Activated naive CD8-positive, alpha-beta T cell treated with anti-CD3 and anti-CD28 coated beads, Interleukin-2, amount 50 U/mL, for 24 hours (primary cell): ENCODE measurements around the gene SCIN.
A peak's percentile ranks its signal among the peaks of the same experiment; 100 is the strongest.

Experiments
- ATAC-seq: fragments of 150-1000 bp; cut with Tn5 transposase; one replicate; pipeline ENCODE4 v1.10.0; 2021
- DNase-seq: peaks from one replicate; pipeline ENCODE4 v3.0.0; 2021
- H3K27ac Mint-ChIP-seq: one replicate; pipeline ENCODE4 v1.8.0; 2021; ENCODE audit warnings: mild to moderate bottlenecking, mixed read lengths
- H3K27me3 Mint-ChIP-seq: one replicate; pipeline ENCODE4 v1.8.0; 2021; ENCODE audit warnings: mixed read lengths
- H3K36me3 Mint-ChIP-seq: one replicate; pipeline ENCODE4 v1.8.0; 2021; ENCODE audit warnings: low read depth, mixed read lengths
- H3K4me1 Mint-ChIP-seq: one replicate; pipeline ENCODE4 v1.8.0; 2021; ENCODE audit warnings: mixed read lengths
- H3K4me3 Mint-ChIP-seq: one replicate; pipeline ENCODE4 v1.8.0; 2021; ENCODE audit warnings: mild to moderate bottlenecking, moderate library complexity, mixed read lengths
- H3K9me3 Mint-ChIP-seq: one replicate; pipeline ENCODE4 v1.8.0; 2021; ENCODE audit warnings: mixed read lengths

SCIN gene

GRCh38 chr7:12619461-12620069 lies 49.0 kb downstream of the SCIN start:
- Mint-ChIP-seq H3K27me3 (no peaks in the 10 kb centered on the region), H3K4me3 (no peak overlapping the region), H3K9me3 (no peaks in the 10 kb centered on the region), H3K4me1 (no peaks in the 10 kb centered on the region), H3K27ac (no peak overlapping the region), H3K36me3 (no peaks in the 10 kb centered on the region)
- ATAC-seq (no peak), DNase-seq (no peak)

GRCh38 chr7:12620371-12620770 lies 49.9 kb downstream of the SCIN start:
- Mint-ChIP-seq H3K4me1 (no peaks in the 10 kb centered on the region), H3K27ac (no peak overlapping the region), H3K9me3 (no peaks in the 10 kb centered on the region), H3K27me3 (no peaks in the 10 kb centered on the region), H3K36me3 (no peaks in the 10 kb centered on the region), H3K4me3 (no peak overlapping the region)
- no peak for DNase-seq
- no peak for ATAC-seq

- peaks cover 8% of the 10 kb centered on the region for H3K27me3 Mint-ChIP-seq
- H3K4me3 Mint-ChIP-seq: no peak overlapping the region
- ATAC-seq: no peak
- DNase-seq: no peak
- H3K9me3 Mint-ChIP-seq: no peaks in the 10 kb centered on the region
- H3K36me3 Mint-ChIP-seq: no peaks in the 10 kb centered on the region
- no peak overlapping the region for H3K27ac Mint-ChIP-seq
- peaks cover 6% of the 10 kb centered on the region for H3K4me1 Mint-ChIP-seq
Measured at GRCh38 chr7:12623223-12623622, 52.7 kb downstream of the SCIN start.

- Mint-ChIP-seq H3K9me3 (no peaks in the 10 kb centered on the region), H3K4me1 (peaks cover 6% of the 10 kb centered on the region), H3K27me3 (peaks cover 8% of the 10 kb centered on the region), H3K36me3 (no peaks in the 10 kb centered on the region), H3K27ac (no peak overlapping the region), H3K4me3 (no peak overlapping the region)
- DNase-seq: no peak
- ATAC-seq: no peak
Measured at GRCh38 chr7:12623885-12624498, 53.5 kb downstream of the SCIN start.

GRCh38 chr7:12625836-12626235 lies 55.3 kb downstream of the SCIN start:
- H3K4me3 Mint-ChIP-seq: no peak overlapping the region
- H3K36me3 Mint-ChIP-seq: no peaks in the 10 kb centered on the region
- H3K27me3 Mint-ChIP-seq: peaks cover 8% of the 10 kb centered on the region
- DNase-seq (no peak), ATAC-seq (peak; percentile 46)
- H3K9me3 Mint-ChIP-seq: no peaks in the 10 kb centered on the region
- no peak overlapping the region for H3K27ac Mint-ChIP-seq
- H3K4me1 Mint-ChIP-seq: peaks cover 6% of the 10 kb centered on the region

GRCh38 chr7:12629816-12630512 lies 59.4 kb downstream of the SCIN start:
- Mint-ChIP-seq H3K27ac (no peak overlapping the region), H3K27me3 (peaks cover 8% of the 10 kb centered on the region), H3K4me3 (no peak overlapping the region), H3K36me3 (no peaks in the 10 kb centered on the region), H3K4me1 (peaks cover 9% of the 10 kb centered on the region), H3K9me3 (no peaks in the 10 kb centered on the region)
- ATAC-seq: no peak
- no peak for DNase-seq

- no peak overlapping the region for H3K4me3 Mint-ChIP-seq
- DNase-seq (no peak), ATAC-seq (no peak)
- no peak overlapping the region for H3K27ac Mint-ChIP-seq
- H3K27me3 Mint-ChIP-seq: peaks cover 8% of the 10 kb centered on the region
- peaks cover 9% of the 10 kb centered on the region for H3K4me1 Mint-ChIP-seq
- no peaks in the 10 kb centered on the region for H3K36me3 Mint-ChIP-seq
- no peaks in the 10 kb centered on the region for H3K9me3 Mint-ChIP-seq
Measured at GRCh38 chr7:12630513-12630819, 59.9 kb downstream of the SCIN start.

- Mint-ChIP-seq H3K27me3 (no peaks in the 10 kb centered on the region), H3K4me1 (peaks cover 15% of the 10 kb centered on the region), H3K4me3 (no peak overlapping the region), H3K27ac (no peak overlapping the region), H3K36me3 (no peaks in the 10 kb centered on the region), H3K9me3 (no peaks in the 10 kb centered on the region)
- DNase-seq (no peak), ATAC-seq (no peak)
Measured at GRCh38 chr7:12633582-12633981, 63.1 kb downstream of the SCIN start.

- DNase-seq (no peak), ATAC-seq (peak; percentile 52)
- Mint-ChIP-seq H3K27ac (peak overlapping the region; percentile 40), H3K36me3 (no peaks in the 10 kb centered on the region), H3K4me3 (peak overlapping the region; percentile 72), H3K9me3 (no peaks in the 10 kb centered on the region), H3K4me1 (peaks cover 20% of the 10 kb centered on the region), H3K27me3 (no peaks in the 10 kb centered on the region)
Measured at GRCh38 chr7:12635830-12636229, 65.3 kb downstream of the SCIN start.

GRCh38 chr7:12637328-12637727 lies 66.8 kb downstream of the SCIN start:
- Mint-ChIP-seq H3K27ac (no peak overlapping the region), H3K4me1 (peaks cover 20% of the 10 kb centered on the region), H3K36me3 (no peaks in the 10 kb centered on the region), H3K4me3 (no peak overlapping the region), H3K27me3 (no peaks in the 10 kb centered on the region), H3K9me3 (no peaks in the 10 kb centered on the region)
- DNase-seq (no peak), ATAC-seq (no peak)

- Mint-ChIP-seq H3K36me3 (no peaks in the 10 kb centered on the region), H3K27me3 (no peaks in the 10 kb centered on the region), H3K9me3 (no peaks in the 10 kb centered on the region), H3K4me3 (no peak overlapping the region), H3K27ac (peak overlapping the region; percentile 24), H3K4me1 (peaks cover 20% of the 10 kb centered on the region)
- no peak for ATAC-seq
- no peak for DNase-seq
Measured at GRCh38 chr7:12637819-12638592, 67.5 kb downstream of the SCIN start.

- no peaks in the 10 kb centered on the region for H3K27me3 Mint-ChIP-seq
- no peaks in the 10 kb centered on the region for H3K36me3 Mint-ChIP-seq
- DNase-seq: no peak
- no peak overlapping the region for H3K27ac Mint-ChIP-seq
- ATAC-seq: no peak
- no peak overlapping the region for H3K4me3 Mint-ChIP-seq
- no peaks in the 10 kb centered on the region for H3K9me3 Mint-ChIP-seq
- H3K4me1 Mint-ChIP-seq: peaks cover 17% of the 10 kb centered on the region
Measured at GRCh38 chr7:12638851-12639456, 68.4 kb downstream of the SCIN start.

- ATAC-seq: no peak
- H3K36me3 Mint-ChIP-seq: no peaks in the 10 kb centered on the region
- no peaks in the 10 kb centered on the region for H3K27me3 Mint-ChIP-seq
- no peak for DNase-seq
- no peak overlapping the region for H3K4me3 Mint-ChIP-seq
- peaks cover 17% of the 10 kb centered on the region for H3K4me1 Mint-ChIP-seq
- no peaks in the 10 kb centered on the region for H3K9me3 Mint-ChIP-seq
- no peak overlapping the region for H3K27ac Mint-ChIP-seq
Measured at GRCh38 chr7:12640299-12641096, 70.0 kb downstream of the SCIN start.

- no peaks in the 10 kb centered on the region for H3K9me3 Mint-ChIP-seq
- H3K4me3 Mint-ChIP-seq: no peak overlapping the region
- peaks cover 10% of the 10 kb centered on the region for H3K4me1 Mint-ChIP-seq
- DNase-seq (no peak), ATAC-seq (no peak)
- no peaks in the 10 kb centered on the region for H3K36me3 Mint-ChIP-seq
- H3K27ac Mint-ChIP-seq: no peak overlapping the region
- H3K27me3 Mint-ChIP-seq: no peaks in the 10 kb centered on the region
Measured at GRCh38 chr7:12641196-12641595, 70.7 kb downstream of the SCIN start.
